Fibroblast of lung (primary cell): ENCODE results near the gene POLR3H.

Source experiments
- CTCF ChIP-seq, 2 donors: IDR thresholded peaks in 1 of 2; conservative IDR thresholded peaks in 1 of 2; 1 replicate in 1 of 2; 2 replicates in 1 of 2; pipeline ENCODE4 v1.5.1; 2011 to 2012; ENCODE audit warnings: low read length in 2 of 2, control low read depth in 1 of 2, inconsistent platforms in 1 of 2, low read depth in 1 of 2, mild to moderate bottlenecking in 1 of 2
- EZH2 ChIP-seq: IDR thresholded peaks from 2 replicates; pipeline ENCODE4 v1.5.1; 2012; ENCODE audit warnings: low read length, control low read depth, mild to moderate bottlenecking; ENCODE audit errors: missing control alignments

- TF ChIP-seq CTCF (conservative IDR thresholded peaks at IDR 0.05 in 1 of 2, IDR thresholded peaks at IDR 0.05 in 1 of 2; ENCODE audit: low read depth in 1 of 2, low read length in 2 of 2) (no peak), EZH2 (no peak)
These were observed 20.0 kb downstream of the POLR3H start for GRCh38 chr22:41524251-41524661.
